ENCODE results near the gene OXGR1.

Gene OXGR1

DNA sequence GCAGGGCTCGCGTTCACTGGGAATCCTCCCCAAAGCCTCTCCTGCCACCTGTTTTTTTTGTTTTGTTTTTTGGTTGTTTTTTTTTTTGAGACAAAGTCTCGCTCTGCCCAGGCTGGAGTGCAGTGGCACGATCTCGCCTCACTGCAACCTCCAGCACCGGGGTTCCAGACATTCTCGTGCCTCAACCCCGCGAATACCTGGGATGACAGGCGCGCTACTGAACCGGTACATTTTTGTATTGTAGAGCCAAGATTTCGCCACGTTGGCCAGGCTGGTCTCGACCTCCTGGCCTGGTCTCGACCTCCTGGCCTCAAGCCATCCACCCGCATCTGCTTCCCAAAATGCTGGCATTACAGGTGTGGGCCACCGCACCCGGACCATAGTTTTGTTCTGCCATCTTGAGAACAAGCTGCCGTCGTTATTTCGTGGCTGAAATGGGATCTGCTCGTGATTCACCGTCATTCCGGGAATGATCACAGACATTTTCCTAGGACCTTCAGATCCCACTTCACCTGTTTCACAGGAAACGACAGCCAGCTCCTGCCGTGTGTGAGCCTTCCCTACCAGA, 46.8 kb downstream of the OXGR1 start:
- DNase-seq (ENCODE audit: low read depth), result no peak
- H3K4me3 ChIP-seq (ENCODE audit: low read depth, low read length), result no peak overlapping the region
- TF ChIP-seq, protein P1, sequence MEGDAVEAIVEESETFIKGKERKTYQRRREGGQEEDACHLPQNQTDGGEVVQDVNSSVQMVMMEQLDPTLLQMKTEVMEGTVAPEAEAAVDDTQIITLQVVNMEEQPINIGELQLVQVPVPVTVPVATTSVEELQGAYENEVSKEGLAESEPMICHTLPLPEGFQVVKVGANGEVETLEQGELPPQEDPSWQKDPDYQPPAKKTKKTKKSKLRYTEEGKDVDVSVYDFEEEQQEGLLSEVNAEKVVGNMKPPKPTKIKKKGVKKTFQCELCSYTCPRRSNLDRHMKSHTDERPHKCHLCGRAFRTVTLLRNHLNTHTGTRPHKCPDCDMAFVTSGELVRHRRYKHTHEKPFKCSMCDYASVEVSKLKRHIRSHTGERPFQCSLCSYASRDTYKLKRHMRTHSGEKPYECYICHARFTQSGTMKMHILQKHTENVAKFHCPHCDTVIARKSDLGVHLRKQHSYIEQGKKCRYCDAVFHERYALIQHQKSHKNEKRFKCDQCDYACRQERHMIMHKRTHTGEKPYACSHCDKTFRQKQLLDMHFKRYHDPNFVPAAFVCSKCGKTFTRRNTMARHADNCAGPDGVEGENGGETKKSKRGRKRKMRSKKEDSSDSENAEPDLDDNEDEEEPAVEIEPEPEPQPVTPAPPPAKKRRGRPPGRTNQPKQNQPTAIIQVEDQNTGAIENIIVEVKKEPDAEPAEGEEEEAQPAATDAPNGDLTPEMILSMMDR (IDR thresholded peaks at IDR 0.05; ENCODE audit: insufficient read depth, low read depth, low read length, missing control alignments), result no peak

DNA sequence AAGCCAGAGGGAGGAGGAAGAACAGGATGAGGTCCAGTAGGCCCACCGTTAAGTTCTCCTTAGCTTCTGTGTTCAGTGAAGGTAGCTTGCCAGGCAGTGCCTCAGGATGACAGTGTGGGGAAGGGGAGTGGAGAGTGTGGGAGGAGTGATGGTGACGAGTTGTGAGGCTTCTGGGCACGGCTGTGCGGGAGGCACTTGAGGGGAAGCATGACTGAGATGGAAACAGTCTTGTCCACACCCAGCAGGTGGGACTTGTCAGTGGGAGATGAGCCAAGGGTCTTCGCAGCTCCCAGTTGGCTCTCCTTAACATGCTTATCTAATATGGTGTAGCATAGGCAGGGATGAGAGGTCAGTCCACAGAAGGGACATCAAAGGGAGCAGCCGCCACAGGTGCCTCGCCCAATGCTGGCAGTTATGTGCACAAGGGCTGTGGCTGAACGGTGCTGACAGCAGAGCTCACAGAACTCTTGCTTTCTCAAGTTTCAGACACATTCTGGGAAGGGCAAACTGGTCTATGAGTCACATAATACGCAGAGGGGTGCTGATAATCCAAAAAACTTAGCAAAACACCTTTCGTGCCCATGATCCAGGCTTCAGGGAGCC, 47.5 kb downstream of the OXGR1 start:
- TF ChIP-seq, protein P1 (IDR thresholded peaks at IDR 0.05; ENCODE audit: insufficient read depth, low read depth, low read length, missing control alignments), result no peak
- DNase-seq (ENCODE audit: low read depth), result no peak
- H3K4me3 ChIP-seq (ENCODE audit: low read depth, low read length), result no peak overlapping the region

DNA sequence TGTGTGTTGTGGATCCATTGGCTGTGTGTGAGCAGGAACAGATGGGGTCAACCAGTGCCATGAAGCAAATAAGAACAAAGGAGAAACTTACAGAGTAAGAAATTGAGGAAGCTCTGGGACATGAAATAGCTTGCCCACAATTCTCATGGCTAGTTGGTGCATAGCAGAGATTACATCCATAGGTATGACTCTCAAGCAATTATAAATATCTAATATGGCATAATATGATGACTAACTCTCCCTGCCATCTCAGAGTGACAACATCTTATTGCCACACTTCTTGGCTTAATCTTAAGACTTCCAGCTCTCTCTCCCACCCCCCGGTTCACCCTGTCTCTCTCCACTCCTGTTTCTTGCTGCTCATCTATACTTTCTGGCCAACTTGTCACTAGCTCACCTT, 53.3 kb downstream of the OXGR1 start:
- no peak for DNase-seq (ENCODE audit: low read depth)
- TF ChIP-seq, protein P1 (IDR thresholded peaks at IDR 0.05; ENCODE audit: insufficient read depth, low read depth, low read length, missing control alignments), result no peak
- no peak overlapping the region for H3K4me3 ChIP-seq (ENCODE audit: low read depth, low read length)

DNA sequence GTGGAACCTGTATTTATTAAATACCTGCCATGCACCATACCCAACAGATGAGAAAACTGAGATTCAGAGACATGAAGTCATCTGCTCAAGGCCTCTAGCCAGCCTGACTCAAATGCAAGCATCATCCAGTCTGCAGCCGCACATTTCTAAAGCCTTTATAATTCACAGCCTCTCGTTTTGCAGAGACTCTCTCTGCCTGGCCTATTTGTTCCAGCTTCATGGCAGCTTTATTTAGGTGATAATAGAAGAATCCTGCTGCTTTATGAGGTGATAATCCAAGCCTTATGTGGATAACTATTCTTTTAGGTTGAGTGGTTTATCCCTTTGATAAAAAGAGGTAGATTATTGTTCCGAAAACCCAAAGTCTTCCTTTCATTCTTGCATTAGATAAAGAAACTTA, 58.4 kb downstream of the OXGR1 start:
- no peak for DNase-seq (ENCODE audit: low read depth)
- no peak overlapping the region for H3K4me3 ChIP-seq (ENCODE audit: low read depth, low read length)
- TF ChIP-seq, protein P1 (IDR thresholded peaks at IDR 0.05; ENCODE audit: insufficient read depth, low read depth, low read length, missing control alignments), result no peak

Measured in GM12865 (cell line).